Measurements from ENCODE around the gene MAN2A1.

MAN2A1 gene

GRCh38 chr5:109862301-109862700 lies 172.6 kb downstream of the MAN2A1 start:
- DNase-seq (ENCODE audit: insufficient read length, low spot score), result no peak
- FAIRE-seq, result no peak
- TF ChIP-seq POLR2AphosphoS5 (IDR thresholded peaks at IDR 0.05; ENCODE audit: low read depth, low read length) (no peak), PAX5 (IDR thresholded peaks at IDR 0.05; ENCODE audit: insufficient read depth, low read length, severe bottlenecking) (no peak), POU2F2 (IDR thresholded peaks at IDR 0.05; ENCODE audit: low read depth, low read length) (no peak), SPI1 (IDR thresholded peaks at IDR 0.05; ENCODE audit: low read depth, low read length) (no peak)

GRCh38 chr5:109863752-109864151 lies 174.0 kb downstream of the MAN2A1 start:
- DNase-seq (ENCODE audit: insufficient read length, low spot score), result no peak
- TF ChIP-seq PAX5 (IDR thresholded peaks at IDR 0.05; ENCODE audit: insufficient read depth, low read length, severe bottlenecking) (no peak), POLR2AphosphoS5 (IDR thresholded peaks at IDR 0.05; ENCODE audit: low read depth, low read length) (no peak), POU2F2 (IDR thresholded peaks at IDR 0.05; ENCODE audit: low read depth, low read length) (no peak), TAF1 (IDR thresholded peaks at IDR 0.05; ENCODE audit: low read depth, low read length) (no peak), SPI1 (IDR thresholded peaks at IDR 0.05; ENCODE audit: low read depth, low read length) (no peak)
- FAIRE-seq, result no peak

- TF ChIP-seq TAF1 (IDR thresholded peaks at IDR 0.05; ENCODE audit: low read depth, low read length), result no peak
- no peak for TF ChIP-seq POLR2AphosphoS5 (IDR thresholded peaks at IDR 0.05; ENCODE audit: low read depth, low read length)
- no peak for TF ChIP-seq SPI1 (IDR thresholded peaks at IDR 0.05; ENCODE audit: low read depth, low read length)
- no peak for TF ChIP-seq PAX5 (IDR thresholded peaks at IDR 0.05; ENCODE audit: insufficient read depth, low read length, severe bottlenecking)
- TF ChIP-seq POU2F2 (IDR thresholded peaks at IDR 0.05; ENCODE audit: low read depth, low read length), result no peak
- TF ChIP-seq POLR2A (IDR thresholded peaks at IDR 0.05; ENCODE audit: low read depth, low read length), result no peak
- DNase-seq (ENCODE audit: insufficient read length, low spot score), result no peak
- no peak for FAIRE-seq
These were observed 175.9 kb downstream of the MAN2A1 start for GRCh38 chr5:109865637-109866036.

- DNase-seq (ENCODE audit: insufficient read length, low spot score) (no peak), FAIRE-seq (no peak)
- TF ChIP-seq PAX5 (IDR thresholded peaks at IDR 0.05; ENCODE audit: insufficient read depth, low read length, severe bottlenecking), result no peak
- TF ChIP-seq POU2F2 (IDR thresholded peaks at IDR 0.05; ENCODE audit: low read depth, low read length), result no peak
- TF ChIP-seq SPI1 (IDR thresholded peaks at IDR 0.05; ENCODE audit: low read depth, low read length), result no peak
- no peak for TF ChIP-seq POLR2A (IDR thresholded peaks at IDR 0.05; ENCODE audit: low read depth, low read length)
- no peak for TF ChIP-seq TAF1 (IDR thresholded peaks at IDR 0.05; ENCODE audit: low read depth, low read length)
- no peak for TF ChIP-seq POLR2AphosphoS5 (IDR thresholded peaks at IDR 0.05; ENCODE audit: low read depth, low read length)
These were observed 176.3 kb downstream of the MAN2A1 start for GRCh38 chr5:109866051-109866450.

GRCh38 chr5:109868737-109869136 lies 179.0 kb downstream of the MAN2A1 start:
- no peak for TF ChIP-seq TAF1 (IDR thresholded peaks at IDR 0.05; ENCODE audit: low read depth, low read length)
- no peak for TF ChIP-seq SPI1 (IDR thresholded peaks at IDR 0.05; ENCODE audit: low read depth, low read length)
- no peak for TF ChIP-seq POLR2AphosphoS5 (IDR thresholded peaks at IDR 0.05; ENCODE audit: low read depth, low read length)
- TF ChIP-seq POU2F2 (IDR thresholded peaks at IDR 0.05; ENCODE audit: low read depth, low read length), result no peak
- no peak for TF ChIP-seq PAX5 (IDR thresholded peaks at IDR 0.05; ENCODE audit: insufficient read depth, low read length, severe bottlenecking)
- TF ChIP-seq POLR2A (IDR thresholded peaks at IDR 0.05; ENCODE audit: low read depth, low read length), result no peak
- DNase-seq (ENCODE audit: insufficient read length, low spot score), result no peak
- FAIRE-seq, result no peak

- DNase-seq (ENCODE audit: insufficient read length, low spot score), result no peak
- TF ChIP-seq POLR2AphosphoS5 (IDR thresholded peaks at IDR 0.05; ENCODE audit: low read depth, low read length), result no peak
- no peak for TF ChIP-seq SPI1 (IDR thresholded peaks at IDR 0.05; ENCODE audit: low read depth, low read length)
- no peak for TF ChIP-seq PAX5 (IDR thresholded peaks at IDR 0.05; ENCODE audit: insufficient read depth, low read length, severe bottlenecking)
- no peak for TF ChIP-seq POU2F2 (IDR thresholded peaks at IDR 0.05; ENCODE audit: low read depth, low read length)
- TF ChIP-seq POLR2A (IDR thresholded peaks at IDR 0.05; ENCODE audit: low read depth, low read length), result no peak
- no peak for FAIRE-seq
These were observed 184.0 kb downstream of the MAN2A1 start for GRCh38 chr5:109873687-109874086.

GRCh38 chr5:109874108-109874507 lies 184.4 kb downstream of the MAN2A1 start:
- FAIRE-seq (no peak), DNase-seq (ENCODE audit: insufficient read length, low spot score) (no peak)
- no peak for TF ChIP-seq SPI1 (IDR thresholded peaks at IDR 0.05; ENCODE audit: low read depth, low read length)
- no peak for TF ChIP-seq TAF1 (IDR thresholded peaks at IDR 0.05; ENCODE audit: low read depth, low read length)
- no peak for TF ChIP-seq PAX5 (IDR thresholded peaks at IDR 0.05; ENCODE audit: insufficient read depth, low read length, severe bottlenecking)
- TF ChIP-seq POU2F2 (IDR thresholded peaks at IDR 0.05; ENCODE audit: low read depth, low read length), result no peak
- no peak for TF ChIP-seq POLR2AphosphoS5 (IDR thresholded peaks at IDR 0.05; ENCODE audit: low read depth, low read length)
- no peak for TF ChIP-seq POLR2A (IDR thresholded peaks at IDR 0.05; ENCODE audit: low read depth, low read length)

GRCh38 chr5:109876030-109876725 lies 186.5 kb downstream of the MAN2A1 start:
- TF ChIP-seq POLR2AphosphoS5 (IDR thresholded peaks at IDR 0.05; ENCODE audit: low read depth, low read length) (no peak), POU2F2 (IDR thresholded peaks at IDR 0.05; ENCODE audit: low read depth, low read length) (no peak), SPI1 (IDR thresholded peaks at IDR 0.05; ENCODE audit: low read depth, low read length) (no peak), TAF1 (IDR thresholded peaks at IDR 0.05; ENCODE audit: low read depth, low read length) (no peak), PAX5 (IDR thresholded peaks at IDR 0.05; ENCODE audit: insufficient read depth, low read length, severe bottlenecking) (no peak), POLR2A (IDR thresholded peaks at IDR 0.05; ENCODE audit: low read depth, low read length) (no peak)
- FAIRE-seq, result no peak

GRCh38 chr5:109876941-109877669 lies 187.4 kb downstream of the MAN2A1 start:
- no peak for FAIRE-seq
- no peak for DNase-seq (ENCODE audit: insufficient read length, low spot score)
- TF ChIP-seq PAX5 (IDR thresholded peaks at IDR 0.05; ENCODE audit: insufficient read depth, low read length, severe bottlenecking) (no peak), POLR2A (IDR thresholded peaks at IDR 0.05; ENCODE audit: low read depth, low read length) (no peak), TAF1 (IDR thresholded peaks at IDR 0.05; ENCODE audit: low read depth, low read length) (no peak)

More at GRCh38 chr5:109876030-109876725, 186.5 kb downstream of the MAN2A1 start:
- DNase-seq (ENCODE audit: insufficient read length, low spot score), result no peak

Data from GM12891 (cell line).